CD14-positive monocyte (primary cell): ENCODE data around the gene ARRDC3. TPM values are rescaled to one million over a fixed set of nuclear protein-coding genes. Genes with fewer than 3 reads are reported as not detected.
"Not testable (repeated sequence)": the region's sequence is repeated elsewhere in the genome, so short reads cannot be mapped to it uniquely, and the experiment has no call there.

Experiments
- DNase-seq, 3 donors: peaks; one replicate each; pipeline ENCODE4 v3.0.0-alpha.2; 2011 to 2022
- H2AFZ ChIP-seq: 2 replicates; pipeline ENCODE4 v1.6.0; 2012; ENCODE audit warnings: mild to moderate bottlenecking, low read depth, low read length, inconsistent platforms; ENCODE audit not compliant: insufficient read depth, poor library complexity, severe bottlenecking
- H3K27ac ChIP-seq, 2 donors: 1 replicate in 1 of 2; 2 replicates in 1 of 2; pipeline ENCODE4 v1.5.1; 2012 to 2013; ENCODE audit warnings: low read length in 2 of 2, control low read depth in 1 of 2, inconsistent platforms in 1 of 2, low read depth in 1 of 2, mild to moderate bottlenecking in 1 of 2
- H3K27me3 ChIP-seq, 2 donors: one replicate each; pipeline versions ENCODE4 v1.6.0 to v1.6.1; 2011 to 2013; ENCODE audit warnings: low read length in 2 of 2; ENCODE audit not compliant: control insufficient read depth in 2 of 2, insufficient read depth in 2 of 2
- H3K36me3 ChIP-seq, 2 donors: replicated peaks in 1 of 2; 1 replicate in 1 of 2; 2 replicates in 1 of 2; pipeline versions ENCODE4 v1.5.1 to v1.6.1; 2012 to 2013; ENCODE audit warnings: low read length in 2 of 2, control low read depth in 1 of 2, inconsistent platforms in 1 of 2, mild to moderate bottlenecking in 1 of 2; ENCODE audit not compliant: insufficient read depth in 2 of 2, control insufficient read depth in 1 of 2
- H3K4me1 ChIP-seq, 2 donors: 1 replicate in 1 of 2; 2 replicates in 1 of 2; pipeline versions ENCODE4 v1.5.1 to v1.6.1; 2012 to 2013; ENCODE audit warnings: low read length in 2 of 2, control low read depth in 1 of 2, inconsistent platforms in 1 of 2, mild to moderate bottlenecking in 1 of 2, moderate library complexity in 1 of 2; ENCODE audit not compliant: insufficient read depth in 2 of 2, control insufficient read depth in 1 of 2
- H3K4me2 ChIP-seq: replicated peaks from 2 replicates; pipeline ENCODE3; 2012; ENCODE audit warnings: low read length, moderate library complexity, mild to moderate bottlenecking; ENCODE audit not compliant: poor library complexity, severe bottlenecking; ENCODE audit errors: extremely low read depth
- H3K4me3 ChIP-seq, 3 experiments: fragments of 200-600 bp in 1 of 3; sonication (generic) in 1 of 3; replicated peaks in 1 of 3; 1 replicate in 2 of 3; 2 replicates in 1 of 3; pipeline ENCODE4 v1.5.1; 2011 to 2013; ENCODE audit warnings: low read length in 3 of 3, mild to moderate bottlenecking in 3 of 3, control low read depth in 2 of 3, low read depth in 2 of 3, inconsistent platforms in 1 of 3, moderate library complexity in 1 of 3
- H3K79me2 ChIP-seq: 2 replicates; pipeline ENCODE4 v1.6.0; 2012; ENCODE audit warnings: mild to moderate bottlenecking, control low read depth, inconsistent platforms, low read length, moderate library complexity; ENCODE audit not compliant: insufficient read depth
- H3K9ac ChIP-seq: 2 replicates; pipeline ENCODE4 v1.6.0; 2017; ENCODE audit warnings: low read length, mild to moderate bottlenecking; ENCODE audit not compliant: insufficient read depth, poor library complexity, severe bottlenecking
- H3K9me3 ChIP-seq, 2 donors: replicated peaks in 1 of 2; 1 replicate in 1 of 2; 2 replicates in 1 of 2; pipeline versions ENCODE4 v1.5.1 to v1.6.1; 2012 to 2013; ENCODE audit warnings: low read length in 2 of 2, control low read depth in 1 of 2; ENCODE audit not compliant: control insufficient read depth in 1 of 2, insufficient read depth in 1 of 2
- H4K20me1 ChIP-seq: 2 replicates; pipeline ENCODE4 v1.6.0; 2012; ENCODE audit warnings: mild to moderate bottlenecking, low read length, control low read depth, moderate library complexity; ENCODE audit not compliant: insufficient read depth
- H3K27ac Mint-ChIP-seq, 7 donors: one replicate each; pipeline ENCODE4 v1.8.0; 2020; ENCODE audit warnings: mild to moderate bottlenecking in 7 of 7, mixed read lengths in 7 of 7, moderate library complexity in 6 of 7, inconsistent platforms in 2 of 7
- H3K27me3 Mint-ChIP-seq, 3 donors: one replicate each; pipeline ENCODE4 v1.8.0; 2021 to 2022; ENCODE audit warnings: low read depth in 3 of 3, mild to moderate bottlenecking in 3 of 3, mixed read lengths in 3 of 3, moderate library complexity in 3 of 3, inconsistent platforms in 1 of 3
- H3K36me3 Mint-ChIP-seq, 2 donors: one replicate each; pipeline ENCODE4 v1.8.0; 2020; ENCODE audit warnings: mixed read lengths in 2 of 2, inconsistent platforms in 1 of 2, mild to moderate bottlenecking in 1 of 2
- H3K4me1 Mint-ChIP-seq: one replicate; pipeline ENCODE4 v1.8.0; 2020; ENCODE audit warnings: mild to moderate bottlenecking, mixed read lengths
- H3K4me3 Mint-ChIP-seq, 2 donors: one replicate each; pipeline ENCODE4 v1.8.0; 2020; ENCODE audit warnings: mild to moderate bottlenecking in 2 of 2, mixed read lengths in 2 of 2, moderate library complexity in 1 of 2
- H3K9me3 Mint-ChIP-seq, 7 donors: one replicate each; pipeline ENCODE4 v1.8.0; 2020 to 2022; ENCODE audit warnings: mixed read lengths in 7 of 7, mild to moderate bottlenecking in 6 of 7, moderate library complexity in 6 of 7, inconsistent platforms in 2 of 7
- whole genome bisulfite sequencing: methylation state at CpG from one replicate; pipeline ENCODE4 v1.1.5; 2013; ENCODE audit warnings: missing lambda C conversion rate; ENCODE audit not compliant: insufficient coverage; 5-methylcytosine and 5-hydroxymethylcytosine counted together
- intact Hi-C, 2 donors: fragments of 100-400 bp; cut with micrococcal nuclease; formaldehyde crosslinking; loops; one replicate each; pipeline versions ENCODE4 v1.15.0 to v1.15.1; 2023
- polyA plus RNA-seq, 3 donors: library from polyadenylated mRNA; depleted of rRNA in 1 of 3; unstranded in 2 of 3; stranded (reverse) in 1 of 3; fragments of 300-500 nt in 2 of 3; fragments of >200 nt in 1 of 3; fragmentation: Illumina TruSeq in 2 of 3; gene quantifications; 1 replicate in 2 of 3; 2 replicates in 1 of 3; pipeline ENCODE4 v1.2.3, GENCODE V29; 2012 to 2021
- TF ChIP-seq, protein P1 (sequence below): fragments of 200-600 bp; IDR thresholded peaks from one replicate; pipeline ENCODE4 v1.8.0; 2022; ENCODE audit warnings: antibody characterized with exemption, mild to moderate bottlenecking

The ARRDC3 gene
- polyA plus RNA-seq, 3 donors, result 43.3 to 68.0 (median 64.6) TPM

DNA sequence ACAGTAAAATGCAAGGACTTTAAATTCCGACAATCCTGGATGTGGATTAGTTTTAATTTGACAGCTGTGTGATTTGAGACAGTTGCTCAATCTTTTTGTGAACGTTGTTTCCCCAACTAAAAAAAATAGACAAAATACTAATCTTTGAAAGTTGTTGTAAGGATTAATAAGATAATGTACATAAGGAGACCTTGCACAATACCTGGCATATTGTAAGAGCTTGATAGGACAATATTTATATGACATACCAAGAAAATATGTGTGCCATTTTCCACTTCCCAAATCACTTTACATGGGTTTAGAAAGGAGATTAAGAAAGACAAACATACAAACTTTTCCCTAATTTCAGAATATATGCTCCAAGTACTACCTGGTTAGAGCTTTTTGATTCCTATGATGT is 25.3 kb downstream of the ARRDC3 start:
- no peak overlapping the region for H3K9ac ChIP-seq
- H3K27me3 Mint-ChIP-seq, result no peaks in the 10 kb centered on the region
- no peaks in the 10 kb centered on the region for H3K79me2 ChIP-seq
- no peak overlapping the region for H3K27ac ChIP-seq
- no peaks in the 10 kb centered on the region for H4K20me1 ChIP-seq
- H3K4me2 ChIP-seq, result no peak overlapping the region
- H3K27ac Mint-ChIP-seq, result no peak overlapping the region
- H3K4me1 ChIP-seq, result peaks cover 26% of the 10 kb centered on the region in 2 donors
- TF ChIP-seq, protein P1, sequence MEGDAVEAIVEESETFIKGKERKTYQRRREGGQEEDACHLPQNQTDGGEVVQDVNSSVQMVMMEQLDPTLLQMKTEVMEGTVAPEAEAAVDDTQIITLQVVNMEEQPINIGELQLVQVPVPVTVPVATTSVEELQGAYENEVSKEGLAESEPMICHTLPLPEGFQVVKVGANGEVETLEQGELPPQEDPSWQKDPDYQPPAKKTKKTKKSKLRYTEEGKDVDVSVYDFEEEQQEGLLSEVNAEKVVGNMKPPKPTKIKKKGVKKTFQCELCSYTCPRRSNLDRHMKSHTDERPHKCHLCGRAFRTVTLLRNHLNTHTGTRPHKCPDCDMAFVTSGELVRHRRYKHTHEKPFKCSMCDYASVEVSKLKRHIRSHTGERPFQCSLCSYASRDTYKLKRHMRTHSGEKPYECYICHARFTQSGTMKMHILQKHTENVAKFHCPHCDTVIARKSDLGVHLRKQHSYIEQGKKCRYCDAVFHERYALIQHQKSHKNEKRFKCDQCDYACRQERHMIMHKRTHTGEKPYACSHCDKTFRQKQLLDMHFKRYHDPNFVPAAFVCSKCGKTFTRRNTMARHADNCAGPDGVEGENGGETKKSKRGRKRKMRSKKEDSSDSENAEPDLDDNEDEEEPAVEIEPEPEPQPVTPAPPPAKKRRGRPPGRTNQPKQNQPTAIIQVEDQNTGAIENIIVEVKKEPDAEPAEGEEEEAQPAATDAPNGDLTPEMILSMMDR, result no peak
- no peak overlapping the region for H3K4me3 Mint-ChIP-seq
- intact Hi-C loops, result loop anchor here in 1 of 2 donors (5.0 kb wide), 1 partner anchor 41 kb away; no protein-coding TSS in a partner anchor
- no peak overlapping the region for H3K4me3 ChIP-seq
- H3K9me3 ChIP-seq, result no peaks in the 10 kb centered on the region
- no CpG with 5 or more reads among the region's 2 CpGs for WGBS
- H3K36me3 ChIP-seq, result no peaks in the 10 kb centered on the region
- H3K36me3 Mint-ChIP-seq, result peaks cover 5 to 6% of the 10 kb centered on the region in 2 donors
- no peak for DNase-seq
- H3K27me3 ChIP-seq, result no peaks in the 10 kb centered on the region
- no peak overlapping the region for H2AFZ ChIP-seq
- H3K4me1 Mint-ChIP-seq, result peaks cover 35% of the 10 kb centered on the region
- H3K9me3 Mint-ChIP-seq, result peaks cover 0 to 4% (median 2%) of the 10 kb centered on the region in 7 donors

DNA sequence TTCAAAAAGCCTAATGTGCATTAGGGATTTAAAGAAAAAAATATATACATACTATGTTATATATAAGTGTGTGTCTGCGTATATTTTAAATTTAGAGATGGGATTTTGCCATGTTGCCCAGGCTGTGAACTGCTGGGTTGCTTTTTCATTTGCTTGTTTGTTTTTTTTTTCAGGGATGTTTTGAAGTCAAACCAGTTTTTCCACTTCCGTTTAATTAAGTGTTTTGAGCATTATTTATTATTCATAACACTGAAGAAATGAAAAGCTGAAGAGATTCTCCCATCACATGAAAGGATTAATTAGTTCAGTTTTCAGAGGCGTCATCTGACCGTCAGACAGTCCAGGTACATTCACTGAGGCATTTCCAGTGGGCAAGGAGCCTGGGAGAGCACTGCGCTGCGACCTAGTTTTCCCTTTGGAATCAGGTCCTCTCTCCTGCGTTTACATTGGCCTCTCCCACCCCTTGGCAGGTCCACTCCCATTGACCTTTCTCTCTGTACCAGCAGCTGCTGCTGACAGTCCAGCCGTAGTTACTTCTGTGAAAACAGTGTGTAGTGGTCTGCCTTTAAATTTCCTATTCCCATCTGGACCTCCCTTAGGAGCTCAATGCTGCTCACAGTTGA is 26.0 kb downstream of the ARRDC3 start:
- peaks cover 0 to 3% (median 0%) of the 10 kb centered on the region in 3 donors for H3K27me3 Mint-ChIP-seq
- H3K27ac ChIP-seq, result no peak overlapping the region
- H4K20me1 ChIP-seq, result no peaks in the 10 kb centered on the region
- TF ChIP-seq, protein P1, result no peak
- H3K4me3 Mint-ChIP-seq, result no peak overlapping the region
- H3K79me2 ChIP-seq, result no peaks in the 10 kb centered on the region
- no peak overlapping the region for H3K27ac Mint-ChIP-seq
- H3K9ac ChIP-seq, result no peak overlapping the region
- H2AFZ ChIP-seq, result no peak overlapping the region
- no peak for DNase-seq
- intact Hi-C loops, result loop anchor here in 1 of 2 donors (5.0 kb wide), 1 partner anchor 40 kb away; no protein-coding TSS in a partner anchor
- WGBS, result 94% methylated on average over 5 of the region's 8 CpGs
- no peak overlapping the region for H3K4me3 ChIP-seq
- no peaks in the 10 kb centered on the region for H3K27me3 ChIP-seq
- peaks cover 5 to 6% of the 10 kb centered on the region in 2 donors for H3K36me3 Mint-ChIP-seq
- H3K9me3 ChIP-seq, result no peaks in the 10 kb centered on the region
- H3K4me1 ChIP-seq, result peaks cover 26% of the 10 kb centered on the region in 2 donors
- H3K4me2 ChIP-seq, result no peak overlapping the region
- H3K36me3 ChIP-seq, result no peaks in the 10 kb centered on the region
- peaks cover 0 to 4% (median 2%) of the 10 kb centered on the region in 7 donors for H3K9me3 Mint-ChIP-seq
- peaks cover 36% of the 10 kb centered on the region for H3K4me1 Mint-ChIP-seq

DNA sequence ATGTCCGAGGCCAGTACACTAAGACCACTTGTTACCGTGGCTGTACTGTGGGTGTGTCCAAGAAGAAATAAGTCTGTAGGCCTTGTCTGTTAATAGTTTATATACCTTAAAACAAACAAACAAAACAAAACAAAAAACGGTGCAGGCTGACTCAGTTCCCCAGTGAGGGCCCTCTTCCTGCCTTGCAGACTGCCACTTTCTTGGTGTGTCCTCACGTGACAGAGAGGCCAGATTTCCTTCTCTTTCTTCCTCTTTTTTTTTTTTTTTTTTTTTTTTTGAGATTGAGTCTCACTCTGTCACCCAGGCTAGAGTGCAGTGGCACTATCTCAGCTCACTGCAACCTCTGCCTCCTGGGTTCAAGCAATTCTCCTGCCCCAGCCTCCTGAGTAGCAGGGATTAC is 28.2 kb downstream of the ARRDC3 start:
- H3K9me3 Mint-ChIP-seq, H3K36me3 Mint-ChIP-seq, H4K20me1 ChIP-seq, H3K27me3 ChIP-seq, H3K27me3 Mint-ChIP-seq, H3K36me3 ChIP-seq, H3K9me3 ChIP-seq, H3K4me3 Mint-ChIP-seq, H3K79me2 ChIP-seq: not testable (repeated sequence)
- peak overlapping the region; percentile 27 for H2AFZ ChIP-seq
- intact Hi-C loops, result loop anchor here in 1 of 2 donors (5.0 kb wide), 1 partner anchor 38 kb away; no protein-coding TSS in a partner anchor
- WGBS, result no CpG with 5 or more reads among the region's 4 CpGs
- peak overlapping the region; percentile 29 for H3K9ac ChIP-seq
- peak overlapping the region in 1 of 3 experiments; percentile 4 for H3K4me3 ChIP-seq
- peak; percentile 82 to 96 (median 93) for DNase-seq
- H3K4me2 ChIP-seq, result peak overlapping the region; percentile 20
- H3K27ac ChIP-seq, result peak overlapping the region; percentile 82 to 92
- Mint-ChIP-seq H3K4me1 (peaks cover 41% of the 10 kb centered on the region), H3K27ac (peak overlapping the region; percentile 89 to 96 (median 95))
- H3K4me1 ChIP-seq, result peaks cover 23 to 34% of the 10 kb centered on the region in 2 donors
